CMK (cell line): ENCODE results near the gene RNF150.
"Not testable (repeated sequence)": the region's sequence is repeated elsewhere in the genome, so short reads cannot be mapped to it uniquely, and the experiment has no call there.

ENCODE experiments used
- DNase-seq: peaks from one replicate; pipeline ENCODE4 v3.0.0-alpha.2; 2010; ENCODE audit warnings: low read depth

RNF150 gene

GRCh38 chr4:141075553-141075952, 57.7 kb downstream of the RNF150 start:
- no peak for DNase-seq

GRCh38 chr4:141074098-141074878, 59.0 kb downstream of the RNF150 start:
- no peak for DNase-seq

- no peak for DNase-seq
Measured at GRCh38 chr4:141066690-141067089, 66.6 kb downstream of the RNF150 start.

DNA sequence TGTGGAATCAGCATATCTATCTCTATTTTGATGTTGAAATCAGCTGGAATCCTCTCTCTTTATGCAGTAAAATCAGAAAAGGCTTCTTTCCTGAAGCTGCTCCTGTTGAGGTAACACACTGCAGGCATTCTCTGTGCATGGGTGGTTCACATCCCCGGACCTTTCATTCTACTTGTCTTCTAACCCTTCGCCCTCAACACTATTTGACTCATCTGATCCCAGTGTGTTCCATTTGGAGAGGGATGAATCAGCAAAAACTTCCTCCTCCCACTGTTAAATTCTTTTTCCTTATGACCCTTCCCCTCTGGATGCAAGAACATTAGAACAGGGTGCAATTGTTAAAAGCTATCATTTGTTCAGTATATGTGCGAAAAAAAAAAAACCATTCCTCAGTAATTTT, 67.4 kb downstream of the RNF150 start:
- no peak for DNase-seq

DNA sequence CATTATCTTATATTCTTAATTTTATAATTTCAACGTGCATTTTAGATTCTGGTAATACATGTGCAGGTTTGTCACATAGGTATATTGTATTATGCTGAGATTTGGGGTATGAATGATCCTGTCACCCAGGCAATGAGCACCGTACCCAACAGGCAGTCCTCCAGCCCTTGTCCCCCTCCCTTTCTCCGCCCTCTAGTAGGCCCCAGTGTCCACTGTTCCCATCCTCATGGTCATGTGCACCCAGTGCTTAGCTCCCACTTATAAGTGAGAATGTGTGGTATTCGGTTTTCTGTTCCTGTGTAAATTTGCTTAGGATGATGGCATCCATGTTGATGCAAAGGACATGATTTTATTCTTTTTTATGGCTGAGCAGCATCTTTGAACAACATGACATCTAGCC, 70.6 kb downstream of the RNF150 start:
- no peak for DNase-seq

- DNase-seq = no peak
Measured at GRCh38 chr4:141058591-141059512, 74.4 kb downstream of the RNF150 start.

- DNase-seq = no peak
Measured at GRCh38 chr4:141057582-141057981, 75.7 kb downstream of the RNF150 start.

GRCh38 chr4:141056473-141056872, 76.8 kb downstream of the RNF150 start:
- DNase-seq = no peak

DNA sequence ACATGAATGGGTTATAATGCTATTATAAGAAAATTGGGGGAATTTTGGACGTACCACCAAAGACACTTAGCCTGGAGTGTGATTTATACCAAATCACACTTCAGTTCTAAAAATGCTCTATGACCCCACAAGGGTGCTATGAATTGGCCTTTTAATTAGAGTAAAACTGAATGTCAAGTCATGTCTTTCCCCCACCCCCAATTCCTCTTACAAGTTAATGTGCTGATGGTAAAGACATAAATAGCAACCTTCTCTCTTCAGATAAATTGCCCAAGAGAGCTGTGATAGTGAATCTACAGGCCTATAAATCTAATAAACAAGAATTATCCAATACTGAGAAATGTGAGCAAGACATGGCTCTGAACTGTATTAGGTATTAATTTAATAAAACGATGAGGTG, 78.8 kb downstream of the RNF150 start:
- no peak for DNase-seq

GRCh38 chr4:141050999-141051398, 82.3 kb downstream of the RNF150 start:
- not testable (repeated sequence) for DNase-seq

- DNase-seq = no peak
Measured at GRCh38 chr4:141047228-141047884, 85.9 kb downstream of the RNF150 start.

- no peak for DNase-seq
Measured at GRCh38 chr4:141046255-141046654, 87.0 kb downstream of the RNF150 start.

DNA sequence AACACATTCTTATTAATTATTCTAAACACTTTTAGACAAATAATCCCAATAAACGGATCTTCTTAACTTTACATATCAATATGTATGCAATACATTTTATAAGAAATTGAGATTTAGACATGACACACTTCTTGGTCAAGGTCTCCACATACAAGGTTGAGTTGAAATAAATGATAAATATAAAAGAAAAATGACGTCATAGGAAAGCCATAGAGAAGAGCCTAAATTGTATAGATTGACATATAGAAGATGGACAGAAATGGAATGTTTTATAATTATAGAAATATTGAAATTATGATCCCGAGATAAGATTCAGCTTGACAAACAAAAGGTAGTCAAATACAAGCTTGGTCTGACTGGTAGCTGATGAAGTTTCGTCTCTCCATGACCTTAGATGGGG, 87.4 kb downstream of the RNF150 start:
- DNase-seq = no peak

GRCh38 chr4:141041021-141041476, 92.2 kb downstream of the RNF150 start:
- DNase-seq = no peak

GRCh38 chr4:141039156-141039555, 94.1 kb downstream of the RNF150 start:
- no peak for DNase-seq

DNA sequence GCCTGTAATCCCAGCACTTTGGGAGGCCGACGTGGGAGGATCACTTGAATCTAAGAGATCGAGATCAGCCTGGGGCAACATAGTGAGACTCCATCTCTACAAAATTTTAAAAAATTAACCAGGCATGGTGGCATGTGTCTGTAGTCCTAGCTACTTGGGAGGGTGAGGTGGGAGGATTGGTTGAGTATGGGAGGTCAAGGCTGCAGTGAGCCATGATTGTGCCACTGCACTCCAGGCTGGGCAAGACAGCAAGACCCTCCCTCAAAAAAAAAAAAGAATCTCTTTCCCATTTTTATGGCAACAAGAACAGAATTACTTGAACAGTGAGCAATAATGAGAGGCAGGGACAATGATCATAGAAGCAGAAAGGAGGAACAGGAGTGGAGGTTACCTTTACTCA, 94.8 kb downstream of the RNF150 start:
- no peak for DNase-seq

GRCh38 chr4:141037446-141037845, 95.8 kb downstream of the RNF150 start:
- DNase-seq = no peak

DNA sequence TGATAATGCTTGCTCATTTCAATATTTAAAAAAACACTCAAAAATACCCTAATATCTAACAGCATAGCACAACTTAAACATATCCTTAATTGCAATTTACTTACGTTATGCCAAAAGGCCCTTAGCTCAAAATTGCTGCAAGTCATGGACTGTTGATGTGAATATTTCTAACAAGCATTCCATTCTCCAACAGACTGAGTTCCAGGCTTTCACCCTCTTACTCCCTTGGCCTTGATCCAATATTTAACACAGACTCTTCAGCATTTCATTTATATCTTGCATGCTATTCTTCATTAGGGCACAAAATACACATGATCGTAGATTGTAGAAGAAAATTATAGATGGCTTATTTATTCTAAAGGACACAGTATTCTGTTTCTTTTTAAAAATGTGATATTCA, 96.5 kb downstream of the RNF150 start:
- DNase-seq = no peak

DNA sequence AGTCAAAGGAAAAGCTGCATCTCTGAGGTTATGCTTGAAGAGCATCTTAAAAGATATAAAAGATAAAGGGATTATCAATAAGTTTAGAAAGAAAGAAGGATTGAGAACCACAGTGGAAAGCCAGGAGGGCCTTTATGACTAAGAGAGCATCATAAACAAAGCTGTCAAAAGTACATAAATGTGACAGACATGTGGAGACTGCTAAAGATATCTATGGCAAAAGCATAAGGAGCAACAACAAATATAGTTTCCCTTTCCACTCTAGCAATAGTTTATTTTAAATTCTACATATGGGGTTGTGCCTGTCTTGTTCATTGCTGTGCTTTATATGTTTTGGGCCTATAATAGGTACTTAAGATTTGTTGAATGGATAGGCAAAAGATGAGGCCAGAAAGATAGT, 97.3 kb downstream of the RNF150 start:
- DNase-seq = no peak

- DNase-seq = no peak
Measured at GRCh38 chr4:141028024-141028529, 105.2 kb downstream of the RNF150 start.

- DNase-seq = no peak
Measured at GRCh38 chr4:141027421-141027820, 105.8 kb downstream of the RNF150 start.

- no peak for DNase-seq
Measured at GRCh38 chr4:141026900-141027299, 106.4 kb downstream of the RNF150 start.
